ENCODE data around the gene NCAM1.

DNA sequence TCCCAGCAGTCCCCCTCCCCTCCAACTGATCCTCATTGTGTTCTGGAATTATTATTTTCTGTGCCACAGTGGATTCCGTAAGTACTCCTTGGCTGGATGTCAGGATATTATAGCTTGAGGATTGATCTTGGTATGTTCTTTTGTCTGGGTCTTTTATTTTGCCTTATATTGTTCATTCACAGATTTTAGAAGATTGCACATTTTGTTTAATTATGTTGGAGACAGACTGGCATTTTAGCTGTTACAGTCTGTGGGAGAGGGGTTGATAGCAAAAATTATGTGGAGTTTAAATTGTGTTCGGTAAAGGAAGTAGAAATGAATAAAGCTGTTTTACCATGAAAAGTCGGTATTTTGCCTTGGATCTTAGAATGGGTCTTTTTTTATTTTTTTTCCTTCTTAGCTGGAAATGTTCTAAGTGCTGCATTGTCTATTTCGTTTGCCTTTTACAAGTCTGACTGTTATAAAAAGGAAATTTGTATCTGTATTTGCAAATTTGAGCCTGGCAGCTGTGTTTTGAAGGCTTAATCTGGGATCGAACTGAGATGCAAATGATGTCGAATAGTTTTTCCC lies 211.2 kb downstream of the NCAM1 start:
- TF ChIP-seq CTCF (IDR thresholded peaks at IDR 0.05; ENCODE audit: insufficient read depth, low read length) (no peak), SPI1 (IDR thresholded peaks at IDR 0.05; ENCODE audit: borderline replicate concordance, low read depth) (no peak)

Measured in HL-60 (cell line).